ENCODE data around the gene LMO1.

The LMO1 gene

GRCh38 chr11:8223513-8223900 is 40.2 kb downstream of the LMO1 start:
- DNase-seq: no peak

GRCh38 chr11:8222820-8223512 is 40.7 kb downstream of the LMO1 start:
- DNase-seq: no peak

GRCh38 chr11:8221917-8222495 is 41.7 kb downstream of the LMO1 start:
- no peak for DNase-seq

GRCh38 chr11:8221046-8221723 is 42.5 kb downstream of the LMO1 start:
- DNase-seq: no peak

GRCh38 chr11:8220261-8221045 is 43.2 kb downstream of the LMO1 start:
- DNase-seq: no peak

GRCh38 chr11:8219257-8220021 is 44.2 kb downstream of the LMO1 start:
- DNase-seq: no peak

- no peak for DNase-seq
Measured at GRCh38 chr11:8218840-8219239, 44.8 kb downstream of the LMO1 start.

GRCh38 chr11:8218409-8218808 is 45.3 kb downstream of the LMO1 start:
- no peak for DNase-seq

- no peak for DNase-seq
Measured at GRCh38 chr11:8217926-8218325, 45.8 kb downstream of the LMO1 start.

GRCh38 chr11:8217136-8217535 is 46.5 kb downstream of the LMO1 start:
- DNase-seq: no peak

GRCh38 chr11:8213376-8213775 is 50.3 kb downstream of the LMO1 start:
- no peak for DNase-seq

- no peak for DNase-seq
Measured at GRCh38 chr11:8209208-8209807, 54.4 kb downstream of the LMO1 start.

- DNase-seq: no peak
Measured at GRCh38 chr11:8207080-8208000, 56.3 kb downstream of the LMO1 start.

GRCh38 chr11:8206251-8207079 is 57.2 kb downstream of the LMO1 start:
- no peak for DNase-seq

GRCh38 chr11:8205566-8205965 is 58.1 kb downstream of the LMO1 start:
- DNase-seq: no peak

GRCh38 chr11:8204596-8204995 is 59.1 kb downstream of the LMO1 start:
- no peak for DNase-seq

- no peak for DNase-seq
Measured at GRCh38 chr11:8204025-8204424, 59.7 kb downstream of the LMO1 start.

GRCh38 chr11:8203414-8203715 is 60.3 kb downstream of the LMO1 start:
- no peak for DNase-seq

- no peak for DNase-seq
Measured at GRCh38 chr11:8202516-8203413, 60.9 kb downstream of the LMO1 start.
